Gastroesophageal sphincter (tissue), 3 donors: ENCODE measurements around the gene SHLD1.

ENCODE experiments used
- CTCF ChIP-seq, 4 experiments: fragments of 200-600 bp in 2 of 4; fragments of 450-650 bp in 2 of 4; sonication (generic) in 1 of 4; IDR thresholded peaks; one replicate each; pipeline ENCODE4 v1.5.1; 2017 to 2019; ENCODE audit warnings: antibody characterized with exemption in 4 of 4, mild to moderate bottlenecking in 2 of 4, moderate library complexity in 2 of 4
- EP300 ChIP-seq: sonication (generic); formaldehyde crosslinking; IDR thresholded peaks from one replicate; pipeline ENCODE4 v1.6.1; 2017; ENCODE audit warnings: antibody characterized with exemption, mild to moderate bottlenecking
- POLR2A ChIP-seq, 2 donors: fragments of 450-650 bp; IDR thresholded peaks; one replicate each; pipeline ENCODE4 v1.6.1; 2017; ENCODE audit warnings: antibody characterized with exemption in 2 of 2, mild to moderate bottlenecking in 2 of 2, moderate library complexity in 1 of 2
- POLR2AphosphoS5 ChIP-seq: sonication (generic); formaldehyde crosslinking; IDR thresholded peaks from one replicate; pipeline ENCODE4 v1.6.1; 2017; ENCODE audit warnings: antibody characterized with exemption

DNA sequence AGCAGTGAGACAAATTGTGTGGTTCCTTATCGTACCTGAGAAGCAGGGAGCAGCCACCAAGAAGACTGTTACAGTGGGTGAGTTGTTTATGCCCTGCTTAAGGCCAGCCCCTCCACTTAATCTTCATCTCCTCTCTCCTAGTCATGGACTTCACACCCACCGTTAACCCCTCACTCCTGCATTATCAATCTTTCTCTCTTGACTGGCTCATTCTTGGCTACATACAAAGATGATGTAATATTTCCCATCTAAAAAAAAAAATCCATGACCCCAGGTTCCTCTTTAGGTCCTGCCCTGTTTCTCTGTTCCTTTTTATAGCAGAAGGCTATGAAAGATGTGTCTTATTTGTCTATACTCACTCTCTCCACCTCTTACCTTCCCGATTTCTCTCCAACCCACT is 72.4 kb downstream of the SHLD1 start:
- TF ChIP-seq POLR2A (IDR thresholded peaks at IDR 0.05) (no peak), POLR2AphosphoS5 (no peak), CTCF (IDR thresholded peaks at IDR 0.05) (no peak), EP300 (no peak)
